ENCODE results near the gene LECT2. TPM values are rescaled to one million over a fixed set of nuclear protein-coding genes. Genes with fewer than 3 reads are reported as not detected.

Gene LECT2
- total and polyA plus RNA-seq, 10 donors = not detected

DNA sequence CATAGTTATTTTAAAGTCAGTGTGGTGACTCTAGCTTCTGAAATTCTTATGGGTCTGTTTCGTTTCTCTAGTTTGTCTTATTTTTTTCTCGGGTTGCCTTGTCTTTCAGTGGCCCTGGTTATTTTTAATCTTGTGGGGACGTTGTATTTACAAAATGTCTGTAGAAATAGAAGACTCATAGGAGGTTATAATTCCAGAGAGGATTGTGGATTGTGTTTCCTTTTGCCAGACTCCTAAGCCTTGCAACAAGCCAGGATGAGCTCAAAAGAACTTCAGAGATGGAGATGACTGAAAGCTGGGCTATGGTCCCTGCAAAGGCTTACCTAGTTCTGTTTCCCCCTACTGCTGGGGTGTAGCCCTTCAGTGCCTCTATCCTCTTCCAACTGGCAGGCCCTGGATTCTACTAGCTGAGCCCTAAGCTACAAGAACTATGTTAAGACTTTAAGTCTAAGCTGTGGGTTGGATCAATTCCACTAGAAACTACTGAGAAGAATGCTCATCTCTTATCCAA is 32.2 kb upstream of the LECT2 start:
- peaks cover 0 to 3% (median 0%) of the 10 kb centered on the region in 8 donors for H3K9me3 ChIP-seq
- no peaks in the 10 kb centered on the region for H3K36me3 ChIP-seq
- intact Hi-C loops (cut with DNase I; ENCODE audit: low total_unique reads) = no loop called here
- WGBS, 5 donors = 63 to 82% (median 74%) methylated on average over 3 of the region's 3 CpGs
- H3K4me3 ChIP-seq = no peak overlapping the region
- no peak for TF ChIP-seq POLR2AphosphoS5 (IDR thresholded peaks at IDR 0.05)
- no peak for DNase-seq
- no peak overlapping the region for H3K27ac ChIP-seq
- no peaks in the 10 kb centered on the region for H3K27me3 ChIP-seq (replicated peaks in 1 of 7)
- H3K4me1 ChIP-seq = no peaks in the 10 kb centered on the region

DNA sequence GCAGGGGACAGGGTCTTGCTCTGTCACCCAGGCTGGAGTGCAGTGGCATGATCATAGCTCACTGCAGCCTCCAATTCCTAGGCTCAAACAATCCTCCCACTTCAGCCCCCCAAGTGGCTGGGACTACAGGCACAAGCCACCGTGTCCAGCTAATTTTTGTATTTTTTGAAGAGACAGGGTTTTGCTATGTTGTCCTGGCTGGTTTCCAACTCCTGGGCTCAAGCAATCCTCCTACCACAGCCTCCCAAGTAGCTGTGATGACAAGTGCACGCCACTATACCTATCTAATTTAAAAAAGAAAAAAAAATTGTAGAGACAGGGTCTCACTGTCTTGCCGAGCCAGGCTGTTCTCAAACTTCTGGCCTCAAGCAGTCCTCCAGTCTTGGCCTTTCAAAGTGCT is 31.6 kb upstream of the LECT2 start:
- Histone ChIP-seq H3K9me3 (peaks cover 0 to 8% (median 0%) of the 10 kb centered on the region in 8 donors), H3K4me3 (no peak overlapping the region), H3K4me1 (no peaks in the 10 kb centered on the region), H3K36me3 (no peaks in the 10 kb centered on the region), H3K27me3 (replicated peaks in 1 of 7) (no peaks in the 10 kb centered on the region), H3K27ac (no peak overlapping the region)
- no peak for TF ChIP-seq POLR2A (IDR thresholded peaks at IDR 0.05)
- TF ChIP-seq, protein P1, sequence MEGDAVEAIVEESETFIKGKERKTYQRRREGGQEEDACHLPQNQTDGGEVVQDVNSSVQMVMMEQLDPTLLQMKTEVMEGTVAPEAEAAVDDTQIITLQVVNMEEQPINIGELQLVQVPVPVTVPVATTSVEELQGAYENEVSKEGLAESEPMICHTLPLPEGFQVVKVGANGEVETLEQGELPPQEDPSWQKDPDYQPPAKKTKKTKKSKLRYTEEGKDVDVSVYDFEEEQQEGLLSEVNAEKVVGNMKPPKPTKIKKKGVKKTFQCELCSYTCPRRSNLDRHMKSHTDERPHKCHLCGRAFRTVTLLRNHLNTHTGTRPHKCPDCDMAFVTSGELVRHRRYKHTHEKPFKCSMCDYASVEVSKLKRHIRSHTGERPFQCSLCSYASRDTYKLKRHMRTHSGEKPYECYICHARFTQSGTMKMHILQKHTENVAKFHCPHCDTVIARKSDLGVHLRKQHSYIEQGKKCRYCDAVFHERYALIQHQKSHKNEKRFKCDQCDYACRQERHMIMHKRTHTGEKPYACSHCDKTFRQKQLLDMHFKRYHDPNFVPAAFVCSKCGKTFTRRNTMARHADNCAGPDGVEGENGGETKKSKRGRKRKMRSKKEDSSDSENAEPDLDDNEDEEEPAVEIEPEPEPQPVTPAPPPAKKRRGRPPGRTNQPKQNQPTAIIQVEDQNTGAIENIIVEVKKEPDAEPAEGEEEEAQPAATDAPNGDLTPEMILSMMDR (IDR thresholded peaks at IDR 0.05 in 8 of 11, conservative IDR thresholded peaks at IDR 0.05 in 3 of 11) = no peak
- DNase-seq = no peak
- intact Hi-C loops (cut with DNase I; ENCODE audit: low total_unique reads) = no loop called here
- WGBS, 5 donors = 78 to 92% (median 86%) methylated on average over 3 of the region's 3 CpGs

DNA sequence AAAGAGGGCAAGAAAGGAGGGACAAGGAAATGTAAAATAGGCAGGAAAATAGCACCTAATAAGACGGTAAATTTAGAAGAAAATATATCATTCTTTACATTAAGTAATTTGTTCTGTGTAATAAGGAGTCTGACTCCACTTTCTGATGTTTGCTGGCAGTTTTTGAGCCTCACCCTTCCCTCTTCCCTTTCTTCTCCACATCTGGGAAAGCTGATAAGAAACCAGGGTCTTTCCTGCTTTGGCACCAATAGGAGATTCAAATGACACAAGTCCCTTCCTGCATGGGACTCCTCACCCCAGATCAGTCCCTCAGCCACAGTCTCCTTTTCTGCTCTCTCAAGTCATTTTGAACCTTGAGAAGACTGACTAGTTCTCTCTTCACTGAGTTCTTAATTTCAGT is 31.2 kb upstream of the LECT2 start:
- TF ChIP-seq POLR2A (IDR thresholded peaks at IDR 0.05) (no peak), POLR2AphosphoS5 (IDR thresholded peaks at IDR 0.05) (no peak)
- TF ChIP-seq, protein P1 (IDR thresholded peaks at IDR 0.05 in 8 of 11, conservative IDR thresholded peaks at IDR 0.05 in 3 of 11) = no peak
- no peaks in the 10 kb centered on the region for H3K4me1 ChIP-seq
- peaks cover 0 to 10% (median 0%) of the 10 kb centered on the region in 8 donors for H3K9me3 ChIP-seq
- intact Hi-C loops (cut with DNase I; ENCODE audit: low total_unique reads) = no loop called here
- DNase-seq = no peak
- no peak overlapping the region for H3K27ac ChIP-seq
- WGBS, 5 donors = 10 to 32% (median 20%) methylated on average over 1 of the region's 1 CpG
- H3K36me3 ChIP-seq = no peaks in the 10 kb centered on the region
- no peaks in the 10 kb centered on the region for H3K27me3 ChIP-seq (replicated peaks in 1 of 7)
- H3K4me3 ChIP-seq = no peak overlapping the region

DNA sequence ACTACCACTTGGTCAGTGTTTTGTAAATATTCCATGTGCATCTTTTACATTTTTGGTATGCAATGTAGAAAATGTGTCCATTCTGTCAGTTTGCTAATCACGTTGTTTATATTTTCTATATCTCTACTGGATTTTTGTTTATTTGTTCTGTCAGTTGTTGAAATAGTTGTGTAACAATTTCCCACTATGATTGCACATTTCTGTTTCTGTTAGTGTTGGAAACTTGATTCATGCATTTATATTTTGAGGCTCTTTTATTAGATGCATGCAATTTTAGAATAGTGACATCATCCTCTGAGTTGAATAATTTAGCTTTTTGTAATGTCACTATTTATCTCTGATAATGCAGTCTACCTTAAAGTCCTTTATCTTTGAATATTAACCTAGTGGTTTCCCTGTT is 25.8 kb upstream of the LECT2 start:
- 77 to 91% (median 81%) methylated on average over 1 of the region's 1 CpG for WGBS, 5 donors
- Histone ChIP-seq H3K27me3 (replicated peaks in 1 of 7) (peaks cover 0 to 22% (median 0%) of the 10 kb centered on the region in 7 donors), H3K4me1 (no peaks in the 10 kb centered on the region), H3K36me3 (no peaks in the 10 kb centered on the region), H3K27ac (no peak overlapping the region), H3K9me3 (peaks cover 0 to 10% (median 0%) of the 10 kb centered on the region in 8 donors), H3K4me3 (no peak overlapping the region)
- no peak for DNase-seq
- TF ChIP-seq POLR2AphosphoS5 (IDR thresholded peaks at IDR 0.05) (no peak), POLR2A (IDR thresholded peaks at IDR 0.05) (no peak)
- TF ChIP-seq, protein P1 (IDR thresholded peaks at IDR 0.05 in 8 of 11, conservative IDR thresholded peaks at IDR 0.05 in 3 of 11) = no peak
- intact Hi-C loops (cut with DNase I; ENCODE audit: low total_unique reads) = no loop called here

DNA sequence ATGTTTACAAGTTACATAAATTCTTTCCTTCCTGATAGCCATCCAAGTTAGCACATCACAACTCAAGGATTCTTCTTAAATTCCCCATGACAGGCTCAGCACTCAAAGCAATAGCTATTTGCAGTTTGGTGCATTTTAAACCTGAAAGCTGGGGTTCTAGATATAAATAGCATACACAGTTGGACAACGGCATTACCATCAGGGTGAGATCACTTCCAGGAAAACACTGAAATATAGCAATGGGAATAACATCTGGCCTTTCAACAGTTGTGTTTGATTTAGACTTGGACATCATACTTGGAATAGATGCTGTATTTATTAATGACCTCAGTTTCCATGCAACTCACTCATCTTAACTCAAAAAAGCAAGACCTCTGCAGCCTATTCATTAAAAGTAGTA is 24.7 kb upstream of the LECT2 start:
- Histone ChIP-seq H3K36me3 (no peaks in the 10 kb centered on the region), H3K27me3 (replicated peaks in 1 of 7) (peaks cover 0 to 33% (median 0%) of the 10 kb centered on the region in 7 donors), H3K27ac (no peak overlapping the region), H3K4me3 (no peak overlapping the region), H3K4me1 (no peaks in the 10 kb centered on the region), H3K9me3 (peaks cover 0 to 10% (median 0%) of the 10 kb centered on the region in 8 donors)
- TF ChIP-seq POLR2A (IDR thresholded peaks at IDR 0.05) (no peak), POLR2AphosphoS5 (IDR thresholded peaks at IDR 0.05) (no peak)
- TF ChIP-seq, protein P1 (IDR thresholded peaks at IDR 0.05 in 8 of 11, conservative IDR thresholded peaks at IDR 0.05 in 3 of 11) = no peak
- 39 to 72% (median 58%) methylated on average over 1 of the region's 1 CpG for WGBS, 5 donors
- DNase-seq = no peak
- intact Hi-C loops (cut with DNase I; ENCODE audit: low total_unique reads) = no loop called here

Measured in spleen (tissue), 11 donors.